SK-N-SH (cell line): ENCODE results near the gene SHISA5.

Experiments used
- EP300 ChIP-seq, 2 experiments: IDR thresholded peaks; 2 replicates each; pipeline versions ENCODE4 v1.4.0 to v1.6.1; 2012; ENCODE audit warnings: borderline replicate concordance in 1 of 2, low read depth in 1 of 2, low read length in 1 of 2
- EZH2phosphoT487 ChIP-seq: fragments of 200-600 bp; sonication (generic); IDR thresholded peaks from 2 replicates; pipeline ENCODE4 v1.6.1; 2017; ENCODE audit warnings: low read depth, mixed run types, mild to moderate bottlenecking, antibody characterized with exemption, moderate library complexity, borderline replicate concordance
- JUND ChIP-seq: IDR thresholded peaks from 2 replicates; pipeline ENCODE4 v1.4.0; 2012
- POLR2AphosphoS5 ChIP-seq: IDR thresholded peaks from 2 replicates; pipeline ENCODE4 v1.6.1; 2012; ENCODE audit warnings: low read depth, low read length
- RAD21 ChIP-seq: IDR thresholded peaks from 2 replicates; pipeline ENCODE4 v1.6.1; 2012; ENCODE audit warnings: mild to moderate bottlenecking, low read length
- YY1 ChIP-seq: IDR thresholded peaks from 2 replicates; pipeline ENCODE4 v1.4.0; 2012; ENCODE audit warnings: low read depth, mild to moderate bottlenecking
- TF ChIP-seq, protein P1 (sequence below): fragments of 200-600 bp; sonication (generic); IDR thresholded peaks from 2 replicates; pipeline ENCODE4 v1.6.1; 2017; ENCODE audit warnings: antibody characterized with exemption, mild to moderate bottlenecking, moderate library complexity
- TF ChIP-seq, protein P2 (sequence below): IDR thresholded peaks from 2 replicates; pipeline ENCODE4 v1.4.0; 2012; ENCODE audit warnings: low read depth, borderline replicate concordance

DNA sequence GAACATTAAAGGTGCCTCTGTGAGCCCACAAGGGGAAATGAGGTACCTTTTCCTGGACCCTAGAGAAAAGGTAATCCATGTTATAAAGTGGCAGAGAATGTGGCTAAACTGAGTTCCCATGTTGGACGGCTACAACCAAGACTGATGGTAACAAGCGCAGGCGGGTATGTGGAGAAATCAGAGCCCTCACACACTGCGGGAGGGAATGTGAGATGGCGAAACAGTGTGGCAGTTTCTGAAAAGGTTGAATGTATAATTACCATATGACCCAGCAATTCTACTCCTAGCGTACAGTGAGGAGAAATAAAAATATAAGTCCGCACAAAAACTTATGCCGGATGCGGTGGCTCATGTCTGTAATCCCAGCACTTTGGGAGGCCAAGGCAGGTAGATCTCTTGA is 24.1 kb upstream of the SHISA5 start:
- TF ChIP-seq, protein P1, sequence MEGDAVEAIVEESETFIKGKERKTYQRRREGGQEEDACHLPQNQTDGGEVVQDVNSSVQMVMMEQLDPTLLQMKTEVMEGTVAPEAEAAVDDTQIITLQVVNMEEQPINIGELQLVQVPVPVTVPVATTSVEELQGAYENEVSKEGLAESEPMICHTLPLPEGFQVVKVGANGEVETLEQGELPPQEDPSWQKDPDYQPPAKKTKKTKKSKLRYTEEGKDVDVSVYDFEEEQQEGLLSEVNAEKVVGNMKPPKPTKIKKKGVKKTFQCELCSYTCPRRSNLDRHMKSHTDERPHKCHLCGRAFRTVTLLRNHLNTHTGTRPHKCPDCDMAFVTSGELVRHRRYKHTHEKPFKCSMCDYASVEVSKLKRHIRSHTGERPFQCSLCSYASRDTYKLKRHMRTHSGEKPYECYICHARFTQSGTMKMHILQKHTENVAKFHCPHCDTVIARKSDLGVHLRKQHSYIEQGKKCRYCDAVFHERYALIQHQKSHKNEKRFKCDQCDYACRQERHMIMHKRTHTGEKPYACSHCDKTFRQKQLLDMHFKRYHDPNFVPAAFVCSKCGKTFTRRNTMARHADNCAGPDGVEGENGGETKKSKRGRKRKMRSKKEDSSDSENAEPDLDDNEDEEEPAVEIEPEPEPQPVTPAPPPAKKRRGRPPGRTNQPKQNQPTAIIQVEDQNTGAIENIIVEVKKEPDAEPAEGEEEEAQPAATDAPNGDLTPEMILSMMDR: no peak
- TF ChIP-seq EP300 (IDR thresholded peaks at IDR 0.05; ENCODE audit: borderline replicate concordance in 1 of 2, low read depth in 1 of 2, low read length in 1 of 2) (no peak), EZH2phosphoT487 (no peak), JUND (no peak), RAD21 (no peak), YY1 (no peak), POLR2AphosphoS5 (no peak)
- TF ChIP-seq, protein P2, sequence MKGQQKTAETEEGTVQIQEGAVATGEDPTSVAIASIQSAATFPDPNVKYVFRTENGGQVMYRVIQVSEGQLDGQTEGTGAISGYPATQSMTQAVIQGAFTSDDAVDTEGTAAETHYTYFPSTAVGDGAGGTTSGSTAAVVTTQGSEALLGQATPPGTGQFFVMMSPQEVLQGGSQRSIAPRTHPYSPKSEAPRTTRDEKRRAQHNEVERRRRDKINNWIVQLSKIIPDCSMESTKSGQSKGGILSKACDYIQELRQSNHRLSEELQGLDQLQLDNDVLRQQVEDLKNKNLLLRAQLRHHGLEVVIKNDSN: no peak
